DND-41 (cell line): ENCODE results near the gene PIGU.

Source experiments
- ATAC-seq: fragments of 200-7000 bp; cut with Tn5 transposase; 3 replicates; pipeline ENCODE4 v1.9.1; 2021; ENCODE audit warnings: low read depth; ENCODE audit not compliant: insufficient read depth
- DNase-seq: peaks from one replicate; pipeline ENCODE4 v3.0.0-alpha.2; 2020
- H2AFZ ChIP-seq: 2 replicates; pipeline ENCODE4 v1.6.0; 2012; ENCODE audit warnings: low read depth, low read length
- H3K27ac ChIP-seq: 2 replicates; pipeline ENCODE4 v1.5.1; 2012; ENCODE audit warnings: low read length, inconsistent platforms
- H3K27me3 ChIP-seq: fragments of 200-600 bp; sonication (generic); 2 replicates; pipeline ENCODE4 v1.6.0; 2012; ENCODE audit warnings: low read length, mild to moderate bottlenecking, inconsistent platforms; ENCODE audit not compliant: insufficient read depth, poor library complexity
- H3K36me3 ChIP-seq: 2 replicates; pipeline ENCODE4 v1.5.1; 2012; ENCODE audit warnings: low read length, inconsistent platforms; ENCODE audit not compliant: insufficient read depth
- H3K4me1 ChIP-seq: 2 replicates; pipeline ENCODE4 v1.5.1; 2012; ENCODE audit warnings: mild to moderate bottlenecking, low read length; ENCODE audit not compliant: insufficient read depth
- H3K4me2 ChIP-seq: 2 replicates; pipeline ENCODE4 v1.6.0; 2012; ENCODE audit warnings: mild to moderate bottlenecking, moderate library complexity, low read length, inconsistent platforms; ENCODE audit not compliant: insufficient read depth
- H3K4me3 ChIP-seq, 2 experiments: fragments of 200-600 bp in 1 of 2; shearing (Covaris generic) in 1 of 2; 2 replicates each; pipeline ENCODE4 v1.5.1; 2012 to 2016; ENCODE audit warnings: inconsistent platforms in 2 of 2, low read length in 2 of 2, mild to moderate bottlenecking in 2 of 2, low read depth in 1 of 2, moderate library complexity in 1 of 2
- H3K79me2 ChIP-seq: 2 replicates; pipeline ENCODE4 v1.6.0; 2012; ENCODE audit warnings: low read length, inconsistent platforms; ENCODE audit not compliant: insufficient read depth
- H3K9ac ChIP-seq: 2 replicates; pipeline ENCODE4 v1.6.0; 2012; ENCODE audit warnings: low read depth, mild to moderate bottlenecking, inconsistent platforms, low read length, moderate library complexity
- H3K9me3 ChIP-seq: 2 replicates; pipeline ENCODE4 v1.5.1; 2012; ENCODE audit warnings: low read length, moderate library complexity, mild to moderate bottlenecking, inconsistent platforms; ENCODE audit not compliant: insufficient read depth, severe bottlenecking
- H4K20me1 ChIP-seq: 2 replicates; pipeline ENCODE4 v1.6.0; 2012; ENCODE audit warnings: low read length; ENCODE audit not compliant: insufficient read depth
- CTCF ChIP-seq: IDR thresholded peaks from 2 replicates; pipeline ENCODE4 v1.5.1; 2012; ENCODE audit warnings: borderline replicate concordance, low read length, moderate library complexity, mild to moderate bottlenecking; ENCODE audit not compliant: poor library complexity, severe bottlenecking; ENCODE audit errors: extremely low read depth
- EZH2 ChIP-seq: IDR thresholded peaks from 3 replicates; pipeline ENCODE4 v1.6.1; 2012; ENCODE audit warnings: borderline replicate concordance, low read depth, mild to moderate bottlenecking, moderate library complexity, low read length, inconsistent platforms; ENCODE audit not compliant: severe bottlenecking

Gene PIGU

GRCh38 chr20:34571753-34572152, 105.1 kb downstream of the PIGU start:
- TF ChIP-seq EZH2 (no peak), CTCF (no peak)
- Histone ChIP-seq H3K27me3 (no peaks in the 10 kb centered on the region), H3K4me2 (no peak overlapping the region), H3K4me3 (no peak overlapping the region), H3K27ac (no peak overlapping the region), H3K36me3 (peaks cover 68% of the 10 kb centered on the region), H2AFZ (no peak overlapping the region), H4K20me1 (no peaks in the 10 kb centered on the region), H3K4me1 (no peaks in the 10 kb centered on the region), H3K79me2 (no peaks in the 10 kb centered on the region), H3K9ac (no peak overlapping the region), H3K9me3 (no peaks in the 10 kb centered on the region)
- ATAC-seq (no peak), DNase-seq (no peak)

GRCh38 chr20:34570859-34571306, 106.0 kb downstream of the PIGU start:
- peak; percentile 21 for DNase-seq

GRCh38 chr20:34569598-34569997, 107.3 kb downstream of the PIGU start:
- no peak for DNase-seq
- peaks cover 69% of the 10 kb centered on the region for H3K36me3 ChIP-seq
- TF ChIP-seq CTCF (no peak), EZH2 (no peak)
- no peak overlapping the region for H2AFZ ChIP-seq
- H3K9ac ChIP-seq = no peak overlapping the region
- no peak overlapping the region for H3K27ac ChIP-seq
- ATAC-seq = no peak
- H3K4me3 ChIP-seq = no peak overlapping the region
- H4K20me1 ChIP-seq = peaks cover 4% of the 10 kb centered on the region; the same call in 1 of the 2 replicates
- H3K27me3 ChIP-seq = no peaks in the 10 kb centered on the region
- no peaks in the 10 kb centered on the region for H3K4me1 ChIP-seq
- no peaks in the 10 kb centered on the region for H3K79me2 ChIP-seq
- no peak overlapping the region for H3K4me2 ChIP-seq
- no peaks in the 10 kb centered on the region for H3K9me3 ChIP-seq

More at GRCh38 chr20:34570859-34571306, 106.0 kb downstream of the PIGU start:
- Histone ChIP-seq H3K36me3 (peaks cover 76% of the 10 kb centered on the region), H3K27ac (no peak overlapping the region), H4K20me1 (no peaks in the 10 kb centered on the region; the same call in 1 of the 2 replicates), H3K9ac (no peak overlapping the region), H3K4me2 (no peak overlapping the region), H3K4me3 (no peak overlapping the region), H3K79me2 (no peaks in the 10 kb centered on the region), H3K27me3 (no peaks in the 10 kb centered on the region), H3K4me1 (no peaks in the 10 kb centered on the region), H3K9me3 (no peaks in the 10 kb centered on the region), H2AFZ (no peak overlapping the region)
- ATAC-seq = no peak
- TF ChIP-seq EZH2 = no peak
- TF ChIP-seq CTCF = no peak
